ENCODE measurements around the gene S100A14. TPM values are rescaled to one million over a fixed set of nuclear protein-coding genes. Genes with fewer than 3 reads are reported as not detected.

Gene S100A14
- total and polyA plus RNA-seq, 2 of the 13 experiments (the other 11 are each of a cell fraction or from before 2014, with no cell fraction given), result 1.4 to 7.7 TPM

DNA sequence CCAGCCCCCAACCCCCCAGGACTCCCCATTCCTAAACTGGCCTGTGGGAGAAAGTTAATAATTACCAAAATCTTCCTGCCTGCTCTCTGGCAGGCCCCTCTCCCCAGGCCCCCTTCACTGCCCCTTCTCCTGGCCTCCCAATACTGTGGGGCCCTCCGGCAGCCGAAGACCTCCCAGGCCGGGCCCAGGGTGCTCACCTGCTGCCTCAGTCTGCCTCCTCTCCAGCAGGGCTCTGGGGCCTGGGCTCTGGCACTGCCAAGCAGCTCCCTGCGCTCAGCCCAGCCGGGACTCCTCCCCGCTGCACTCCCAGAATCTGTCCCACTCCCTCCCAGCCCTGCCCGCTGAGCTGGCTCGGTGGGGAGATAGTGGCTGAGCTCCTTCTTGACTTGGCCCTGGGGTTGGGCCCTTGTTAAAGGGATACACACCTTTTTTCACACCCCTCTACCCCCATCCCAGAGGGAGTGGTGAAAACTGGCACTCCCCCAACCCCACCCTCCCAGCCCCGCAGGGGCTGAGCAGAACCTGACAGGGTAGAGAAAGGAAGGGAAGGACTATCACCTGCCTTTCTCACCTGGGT lies 3.3 kb downstream of the S100A14 start, which contains the start of gene S100A16 (continued):
- 0 out of 2 replicates have a peak, but pooled peaks have one; percentile 72 for TF ChIP-seq ZNF383 (CRISPR knock-in tag; IDR thresholded peaks at IDR 0.05; ENCODE audit: borderline replicate concordance)
- no peak for TF ChIP-seq NR1H2 (CRISPR knock-in tag; IDR thresholded peaks at IDR 0.05; ENCODE audit: borderline replicate concordance, low read depth)
- TF ChIP-seq, protein P1, sequence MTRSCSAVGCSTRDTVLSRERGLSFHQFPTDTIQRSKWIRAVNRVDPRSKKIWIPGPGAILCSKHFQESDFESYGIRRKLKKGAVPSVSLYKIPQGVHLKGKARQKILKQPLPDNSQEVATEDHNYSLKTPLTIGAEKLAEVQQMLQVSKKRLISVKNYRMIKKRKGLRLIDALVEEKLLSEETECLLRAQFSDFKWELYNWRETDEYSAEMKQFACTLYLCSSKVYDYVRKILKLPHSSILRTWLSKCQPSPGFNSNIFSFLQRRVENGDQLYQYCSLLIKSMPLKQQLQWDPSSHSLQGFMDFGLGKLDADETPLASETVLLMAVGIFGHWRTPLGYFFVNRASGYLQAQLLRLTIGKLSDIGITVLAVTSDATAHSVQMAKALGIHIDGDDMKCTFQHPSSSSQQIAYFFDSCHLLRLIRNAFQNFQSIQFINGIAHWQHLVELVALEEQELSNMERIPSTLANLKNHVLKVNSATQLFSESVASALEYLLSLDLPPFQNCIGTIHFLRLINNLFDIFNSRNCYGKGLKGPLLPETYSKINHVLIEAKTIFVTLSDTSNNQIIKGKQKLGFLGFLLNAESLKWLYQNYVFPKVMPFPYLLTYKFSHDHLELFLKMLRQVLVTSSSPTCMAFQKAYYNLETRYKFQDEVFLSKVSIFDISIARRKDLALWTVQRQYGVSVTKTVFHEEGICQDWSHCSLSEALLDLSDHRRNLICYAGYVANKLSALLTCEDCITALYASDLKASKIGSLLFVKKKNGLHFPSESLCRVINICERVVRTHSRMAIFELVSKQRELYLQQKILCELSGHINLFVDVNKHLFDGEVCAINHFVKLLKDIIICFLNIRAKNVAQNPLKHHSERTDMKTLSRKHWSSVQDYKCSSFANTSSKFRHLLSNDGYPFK (CRISPR knock-in tag; IDR thresholded peaks at IDR 0.05; ENCODE audit: borderline replicate concordance), result peak; percentile 47; the same call in 1 of the 2 replicates
- TF ChIP-seq, protein P2, sequence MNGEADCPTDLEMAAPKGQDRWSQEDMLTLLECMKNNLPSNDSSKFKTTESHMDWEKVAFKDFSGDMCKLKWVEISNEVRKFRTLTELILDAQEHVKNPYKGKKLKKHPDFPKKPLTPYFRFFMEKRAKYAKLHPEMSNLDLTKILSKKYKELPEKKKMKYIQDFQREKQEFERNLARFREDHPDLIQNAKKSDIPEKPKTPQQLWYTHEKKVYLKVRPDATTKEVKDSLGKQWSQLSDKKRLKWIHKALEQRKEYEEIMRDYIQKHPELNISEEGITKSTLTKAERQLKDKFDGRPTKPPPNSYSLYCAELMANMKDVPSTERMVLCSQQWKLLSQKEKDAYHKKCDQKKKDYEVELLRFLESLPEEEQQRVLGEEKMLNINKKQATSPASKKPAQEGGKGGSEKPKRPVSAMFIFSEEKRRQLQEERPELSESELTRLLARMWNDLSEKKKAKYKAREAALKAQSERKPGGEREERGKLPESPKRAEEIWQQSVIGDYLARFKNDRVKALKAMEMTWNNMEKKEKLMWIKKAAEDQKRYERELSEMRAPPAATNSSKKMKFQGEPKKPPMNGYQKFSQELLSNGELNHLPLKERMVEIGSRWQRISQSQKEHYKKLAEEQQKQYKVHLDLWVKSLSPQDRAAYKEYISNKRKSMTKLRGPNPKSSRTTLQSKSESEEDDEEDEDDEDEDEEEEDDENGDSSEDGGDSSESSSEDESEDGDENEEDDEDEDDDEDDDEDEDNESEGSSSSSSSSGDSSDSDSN (CRISPR knock-in tag; IDR thresholded peaks at IDR 0.05), result peak; percentile 71
- TF ChIP-seq TARDBP (CRISPR knock-in tag; IDR thresholded peaks at IDR 0.05), result 0 out of 2 replicates have a peak, but pooled peaks have one; percentile 50
- peak; percentile 80 for TF ChIP-seq ZNF687 (CRISPR knock-in tag; IDR thresholded peaks at IDR 0.05)
- no peak for TF ChIP-seq NR2F2 (IDR thresholded peaks at IDR 0.05; ENCODE audit: borderline replicate concordance, low read depth)
- no peak for TF ChIP-seq IRX3 (CRISPR knock-in tag; IDR thresholded peaks at IDR 0.05; ENCODE audit: borderline replicate concordance, low read depth)
- peak; percentile 89 for TF ChIP-seq ZNF543 (CRISPR knock-in tag; IDR thresholded peaks at IDR 0.05)
- TF ChIP-seq ATF2 (CRISPR knock-in tag; IDR thresholded peaks at IDR 0.05), result no peak
- TF ChIP-seq MEF2D (CRISPR knock-in tag; IDR thresholded peaks at IDR 0.05), result 0 out of 2 replicates have a peak, but pooled peaks have one; percentile 22
- no peak for TF ChIP-seq DNMT3B (CRISPR knock-in tag; conservative IDR thresholded peaks at IDR 0.05)
- TF ChIP-seq NFYC (CRISPR knock-in tag; IDR thresholded peaks at IDR 0.05), result no peak
- no peak for TF ChIP-seq ZMYM3 (CRISPR knock-in tag; IDR thresholded peaks at IDR 0.05)
- 0 out of 2 replicates have a peak, but pooled peaks have one; percentile 67 for TF ChIP-seq ZNF678 (CRISPR knock-in tag; IDR thresholded peaks at IDR 0.05)
- no peak for TF ChIP-seq ZNF530 (CRISPR knock-in tag; IDR thresholded peaks at IDR 0.05; ENCODE audit: low read depth)
- TF ChIP-seq, protein P3, sequence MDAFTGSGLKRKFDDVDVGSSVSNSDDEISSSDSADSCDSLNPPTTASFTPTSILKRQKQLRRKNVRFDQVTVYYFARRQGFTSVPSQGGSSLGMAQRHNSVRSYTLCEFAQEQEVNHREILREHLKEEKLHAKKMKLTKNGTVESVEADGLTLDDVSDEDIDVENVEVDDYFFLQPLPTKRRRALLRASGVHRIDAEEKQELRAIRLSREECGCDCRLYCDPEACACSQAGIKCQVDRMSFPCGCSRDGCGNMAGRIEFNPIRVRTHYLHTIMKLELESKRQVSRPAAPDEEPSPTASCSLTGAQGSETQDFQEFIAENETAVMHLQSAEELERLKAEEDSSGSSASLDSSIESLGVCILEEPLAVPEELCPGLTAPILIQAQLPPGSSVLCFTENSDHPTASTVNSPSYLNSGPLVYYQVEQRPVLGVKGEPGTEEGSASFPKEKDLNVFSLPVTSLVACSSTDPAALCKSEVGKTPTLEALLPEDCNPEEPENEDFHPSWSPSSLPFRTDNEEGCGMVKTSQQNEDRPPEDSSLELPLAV (CRISPR knock-in tag; conservative IDR thresholded peaks at IDR 0.05; ENCODE audit: low read depth), result no peak

All from HepG2 (cell line).